Measurements from ENCODE around the gene SLCO1B1.
"Not testable (repeated sequence)": the region's sequence is repeated elsewhere in the genome, so short reads cannot be mapped to it uniquely, and the experiment has no call there.

GRCh38 chr12:21149861-21150260, 18.9 kb downstream of the SLCO1B1 start:
- not testable (repeated sequence) for TF ChIP-seq CTCF (conservative IDR thresholded peaks at IDR 0.05 in 1 of 2, IDR thresholded peaks at IDR 0.05 in 1 of 2; ENCODE audit: extremely low read depth in 1 of 2, insufficient read depth in 1 of 2, low read depth in 1 of 2, low read length in 2 of 2); EZH2 (IDR thresholded peaks at IDR 0.05; ENCODE audit: borderline replicate concordance, low read length)
